Right atrium auricular region (tissue), 2 donors: Measurements from ENCODE around the gene ADAMTS16. TPM values are rescaled to one million over a fixed set of nuclear protein-coding genes. Genes with fewer than 3 reads are reported as not detected.

Source experiments
- DNase-seq: peaks from one replicate; pipeline ENCODE4 v3.0.0-alpha.2; 2019; ENCODE audit warnings: low spot score
- H3K27ac ChIP-seq, 2 donors: fragments of 200-600 bp; sonication (generic); 1 replicate in 1 of 2; 2 replicates in 1 of 2; pipeline ENCODE4 v1.5.1; 2016 to 2019
- H3K27me3 ChIP-seq, 2 donors: fragments of 200-600 bp; sonication (generic); one replicate each; pipeline versions ENCODE4 v1.5.1 to v1.6.0; 2017 to 2019
- H3K36me3 ChIP-seq: fragments of 200-600 bp; sonication (generic); one replicate; pipeline ENCODE4 v1.5.1; 2016
- H3K4me1 ChIP-seq, 2 donors: fragments of 200-600 bp; sonication (generic); one replicate each; pipeline versions ENCODE4 v1.5.1 to v1.6.0; 2017 to 2019
- H3K4me3 ChIP-seq, 2 donors: fragments of 200-600 bp; sonication (generic); 1 replicate in 1 of 2; 2 replicates in 1 of 2; pipeline ENCODE4 v1.5.1; 2017 to 2019; ENCODE audit warnings: mild to moderate bottlenecking in 1 of 2, moderate library complexity in 1 of 2
- H3K9me3 ChIP-seq, 2 donors: fragments of 200-600 bp; sonication (generic); one replicate each; pipeline ENCODE4 v1.5.1; 2019
- total RNA-seq, 2 donors: library from RNA; depleted of rRNA; stranded (reverse); fragments of >200 nt; gene quantifications; one replicate each; pipeline ENCODE4 v1.1.0, GENCODE V29; 2016
- TF ChIP-seq, protein P1 (sequence below), 2 donors: fragments of 200-600 bp; sonication (generic); IDR thresholded peaks; one replicate each; pipeline ENCODE4 v1.5.1; 2019; ENCODE audit warnings: antibody characterized with exemption in 2 of 2

The ADAMTS16 gene
- total RNA-seq, 2 donors from 2014 or later, result not detected

DNA sequence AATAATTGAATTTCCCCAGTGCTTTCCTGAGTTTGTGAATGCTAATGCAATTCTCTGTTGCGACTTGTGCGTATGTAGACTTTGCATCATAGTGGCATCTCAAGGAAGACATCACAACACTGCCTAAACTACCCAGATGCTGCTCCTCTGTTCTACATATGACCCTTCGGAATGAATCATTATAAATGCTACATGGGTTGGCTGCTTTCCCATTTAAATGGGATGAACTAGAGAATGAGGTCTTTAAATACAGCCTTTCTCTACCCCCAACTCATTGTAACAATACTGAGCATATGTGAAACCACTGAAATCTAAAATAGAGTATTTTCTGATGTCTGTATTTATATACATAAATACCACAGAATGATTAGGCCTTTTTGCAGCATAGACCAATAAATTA lies 145.8 kb downstream of the ADAMTS16 start:
- peaks cover 0 to 4% of the 10 kb centered on the region in 2 donors for H3K9me3 ChIP-seq
- no peaks in the 10 kb centered on the region for H3K4me1 ChIP-seq
- H3K27ac ChIP-seq, result no peak overlapping the region
- H3K27me3 ChIP-seq, result no peaks in the 10 kb centered on the region
- no peaks in the 10 kb centered on the region for H3K36me3 ChIP-seq
- no peak overlapping the region for H3K4me3 ChIP-seq
- DNase-seq, result no peak
- TF ChIP-seq, protein P1, sequence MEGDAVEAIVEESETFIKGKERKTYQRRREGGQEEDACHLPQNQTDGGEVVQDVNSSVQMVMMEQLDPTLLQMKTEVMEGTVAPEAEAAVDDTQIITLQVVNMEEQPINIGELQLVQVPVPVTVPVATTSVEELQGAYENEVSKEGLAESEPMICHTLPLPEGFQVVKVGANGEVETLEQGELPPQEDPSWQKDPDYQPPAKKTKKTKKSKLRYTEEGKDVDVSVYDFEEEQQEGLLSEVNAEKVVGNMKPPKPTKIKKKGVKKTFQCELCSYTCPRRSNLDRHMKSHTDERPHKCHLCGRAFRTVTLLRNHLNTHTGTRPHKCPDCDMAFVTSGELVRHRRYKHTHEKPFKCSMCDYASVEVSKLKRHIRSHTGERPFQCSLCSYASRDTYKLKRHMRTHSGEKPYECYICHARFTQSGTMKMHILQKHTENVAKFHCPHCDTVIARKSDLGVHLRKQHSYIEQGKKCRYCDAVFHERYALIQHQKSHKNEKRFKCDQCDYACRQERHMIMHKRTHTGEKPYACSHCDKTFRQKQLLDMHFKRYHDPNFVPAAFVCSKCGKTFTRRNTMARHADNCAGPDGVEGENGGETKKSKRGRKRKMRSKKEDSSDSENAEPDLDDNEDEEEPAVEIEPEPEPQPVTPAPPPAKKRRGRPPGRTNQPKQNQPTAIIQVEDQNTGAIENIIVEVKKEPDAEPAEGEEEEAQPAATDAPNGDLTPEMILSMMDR (IDR thresholded peaks at IDR 0.05), result no peak

- TF ChIP-seq, protein P1 (IDR thresholded peaks at IDR 0.05), result no peak
- no peak for DNase-seq
- Histone ChIP-seq H3K27me3 (no peaks in the 10 kb centered on the region), H3K27ac (no peak overlapping the region), H3K4me3 (no peak overlapping the region), H3K36me3 (no peaks in the 10 kb centered on the region), H3K9me3 (peaks cover 0 to 4% of the 10 kb centered on the region in 2 donors), H3K4me1 (no peaks in the 10 kb centered on the region)
These were observed 147.3 kb downstream of the ADAMTS16 start for GRCh38 chr5:5287419-5287818.

DNA sequence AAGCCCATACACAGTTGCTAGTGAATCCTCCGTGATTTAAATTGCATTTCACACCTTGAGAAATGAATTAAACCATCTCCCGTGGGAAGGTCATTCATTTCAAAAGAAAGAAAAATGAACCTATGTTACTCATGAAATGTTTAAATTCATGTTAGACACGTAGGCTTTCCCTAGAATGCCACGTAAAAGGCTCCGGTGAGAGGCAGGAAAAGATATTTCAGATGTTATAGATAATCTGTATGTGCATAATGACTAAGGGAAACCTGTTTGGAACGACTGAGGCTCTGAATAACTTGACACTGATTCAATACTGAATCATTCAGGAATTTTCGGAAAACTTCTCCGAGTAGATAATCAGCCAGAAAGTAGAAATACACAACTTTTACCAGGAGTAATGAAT lies 148.1 kb downstream of the ADAMTS16 start:
- H3K36me3 ChIP-seq, result no peaks in the 10 kb centered on the region
- TF ChIP-seq, protein P1 (IDR thresholded peaks at IDR 0.05), result no peak
- peaks cover 0 to 4% of the 10 kb centered on the region in 2 donors for H3K9me3 ChIP-seq

GRCh38 chr5:5289537-5289936 lies 149.4 kb downstream of the ADAMTS16 start:
- TF ChIP-seq, protein P1 (IDR thresholded peaks at IDR 0.05), result no peak
- Histone ChIP-seq H3K9me3 (no peaks in the 10 kb centered on the region), H3K36me3 (no peaks in the 10 kb centered on the region), H3K4me3 (no peak overlapping the region), H3K27me3 (no peaks in the 10 kb centered on the region), H3K27ac (no peak overlapping the region), H3K4me1 (no peaks in the 10 kb centered on the region)
- no peak for DNase-seq

More for the DNA sequence above, 148.1 kb downstream of the ADAMTS16 start:
- no peak for DNase-seq
- Histone ChIP-seq H3K4me1 (no peaks in the 10 kb centered on the region), H3K27me3 (no peaks in the 10 kb centered on the region), H3K27ac (no peak overlapping the region), H3K4me3 (no peak overlapping the region)

GRCh38 chr5:5290674-5291334 lies 150.7 kb downstream of the ADAMTS16 start:
- TF ChIP-seq, protein P1 (IDR thresholded peaks at IDR 0.05), result no peak
- Histone ChIP-seq H3K4me3 (no peak overlapping the region), H3K4me1 (no peaks in the 10 kb centered on the region), H3K9me3 (no peaks in the 10 kb centered on the region), H3K36me3 (no peaks in the 10 kb centered on the region), H3K27me3 (no peaks in the 10 kb centered on the region), H3K27ac (no peak overlapping the region)
- no peak for DNase-seq

DNA sequence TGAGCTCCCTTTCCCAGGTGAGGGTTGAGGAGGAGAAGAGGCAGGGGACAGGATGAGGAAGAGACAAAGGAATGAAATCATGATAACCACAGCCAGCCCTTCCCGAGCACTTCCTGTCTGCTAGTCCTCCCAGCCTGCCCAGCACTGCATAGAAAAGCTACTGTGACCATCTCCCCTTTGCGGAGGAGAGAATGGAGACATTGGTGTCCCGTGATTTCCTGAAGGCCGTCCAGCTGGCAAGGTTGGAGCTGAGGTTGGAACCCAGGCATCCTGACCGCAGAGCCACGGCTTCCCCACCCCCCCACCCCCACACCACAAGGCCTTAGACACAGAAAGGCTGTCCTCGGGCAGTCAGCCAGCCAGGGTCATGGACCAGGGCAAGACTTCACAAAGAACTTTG lies 151.2 kb downstream of the ADAMTS16 start:
- DNase-seq, result no peak
- Histone ChIP-seq H3K27me3 (no peaks in the 10 kb centered on the region), H3K9me3 (no peaks in the 10 kb centered on the region), H3K27ac (no peak overlapping the region), H3K36me3 (no peaks in the 10 kb centered on the region), H3K4me1 (no peaks in the 10 kb centered on the region), H3K4me3 (no peak overlapping the region)
- TF ChIP-seq, protein P1 (IDR thresholded peaks at IDR 0.05), result no peak
